ENCODE data around the gene ADGRG6.

Gene ADGRG6

DNA sequence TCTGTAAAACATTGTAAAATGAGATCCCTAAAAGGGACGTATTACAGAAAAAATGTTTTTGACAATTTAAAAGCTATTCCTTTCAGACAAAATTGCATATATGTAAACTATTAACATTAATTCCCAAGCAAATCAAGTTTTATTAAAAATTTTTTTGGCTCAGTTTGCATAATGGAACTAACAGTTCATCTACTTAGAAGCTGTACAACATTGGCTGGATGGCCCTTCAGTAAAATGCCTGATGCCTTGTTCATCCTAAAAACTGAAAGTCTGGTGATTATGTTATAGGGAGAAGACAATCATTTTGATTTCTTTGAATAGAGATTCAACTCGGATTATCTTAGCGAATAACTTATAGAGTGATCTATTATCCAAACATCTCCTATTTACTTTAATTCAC, 52.8 kb downstream of the ADGRG6 start:
- no peak for DNase-seq (ENCODE audit: low read depth)
- H3K4me3 ChIP-seq (ENCODE audit: low read depth, low read length): no peak overlapping the region
- in situ Hi-C loops (cut with HindIII; ENCODE audit: low sequenced_read_pairs): no loop called here
- TF ChIP-seq, protein P1, sequence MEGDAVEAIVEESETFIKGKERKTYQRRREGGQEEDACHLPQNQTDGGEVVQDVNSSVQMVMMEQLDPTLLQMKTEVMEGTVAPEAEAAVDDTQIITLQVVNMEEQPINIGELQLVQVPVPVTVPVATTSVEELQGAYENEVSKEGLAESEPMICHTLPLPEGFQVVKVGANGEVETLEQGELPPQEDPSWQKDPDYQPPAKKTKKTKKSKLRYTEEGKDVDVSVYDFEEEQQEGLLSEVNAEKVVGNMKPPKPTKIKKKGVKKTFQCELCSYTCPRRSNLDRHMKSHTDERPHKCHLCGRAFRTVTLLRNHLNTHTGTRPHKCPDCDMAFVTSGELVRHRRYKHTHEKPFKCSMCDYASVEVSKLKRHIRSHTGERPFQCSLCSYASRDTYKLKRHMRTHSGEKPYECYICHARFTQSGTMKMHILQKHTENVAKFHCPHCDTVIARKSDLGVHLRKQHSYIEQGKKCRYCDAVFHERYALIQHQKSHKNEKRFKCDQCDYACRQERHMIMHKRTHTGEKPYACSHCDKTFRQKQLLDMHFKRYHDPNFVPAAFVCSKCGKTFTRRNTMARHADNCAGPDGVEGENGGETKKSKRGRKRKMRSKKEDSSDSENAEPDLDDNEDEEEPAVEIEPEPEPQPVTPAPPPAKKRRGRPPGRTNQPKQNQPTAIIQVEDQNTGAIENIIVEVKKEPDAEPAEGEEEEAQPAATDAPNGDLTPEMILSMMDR (IDR thresholded peaks at IDR 0.05; ENCODE audit: low read depth, low read length, missing control alignments): no peak

DNA sequence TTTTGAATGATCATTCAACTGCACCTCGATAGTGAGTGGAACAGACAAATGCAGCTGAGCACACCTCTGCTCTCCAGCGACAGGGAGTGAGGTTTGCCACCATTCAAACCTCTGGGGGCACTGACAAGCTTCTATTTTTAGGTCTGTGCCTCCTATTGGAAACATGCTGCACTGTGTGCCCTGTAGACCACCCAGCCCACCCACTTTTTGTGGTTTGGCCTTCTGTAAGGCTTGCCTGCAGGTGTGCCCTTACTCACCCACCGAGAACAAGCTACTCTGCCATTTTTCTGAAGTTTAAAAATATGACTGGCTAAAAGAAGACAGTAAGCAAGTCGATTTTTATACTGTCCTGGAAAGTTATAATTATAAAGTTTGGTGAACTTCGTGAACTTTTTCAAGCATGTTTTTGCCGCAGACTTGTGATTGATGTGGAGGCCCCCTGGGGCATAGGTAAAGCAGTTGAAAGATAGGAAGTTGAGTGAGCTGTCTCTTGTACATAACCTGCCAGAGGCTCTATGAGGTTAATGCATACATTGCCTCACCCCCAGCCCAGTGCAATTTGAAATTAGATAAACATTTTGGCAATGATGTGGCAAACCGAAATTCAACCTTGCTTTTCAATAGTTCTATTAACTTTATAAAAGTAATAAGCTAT, 53.8 kb downstream of the ADGRG6 start:
- no peak for DNase-seq (ENCODE audit: low read depth)
- TF ChIP-seq, protein P1 (IDR thresholded peaks at IDR 0.05; ENCODE audit: low read depth, low read length, missing control alignments): no peak
- in situ Hi-C loops (cut with HindIII; ENCODE audit: low sequenced_read_pairs): no loop called here
- no peak overlapping the region for H3K4me3 ChIP-seq (ENCODE audit: low read depth, low read length)

GRCh38 chr6:142356201-142356883, 54.5 kb downstream of the ADGRG6 start:
- no peak for DNase-seq (ENCODE audit: low read depth)
- in situ Hi-C loops (cut with HindIII; ENCODE audit: low sequenced_read_pairs): no loop called here
- no peak overlapping the region for H3K4me3 ChIP-seq (ENCODE audit: low read depth, low read length)
- TF ChIP-seq, protein P1 (IDR thresholded peaks at IDR 0.05; ENCODE audit: low read depth, low read length, missing control alignments): no peak

- H3K4me3 ChIP-seq (ENCODE audit: low read depth, low read length): no peak overlapping the region
- in situ Hi-C loops (cut with HindIII; ENCODE audit: low sequenced_read_pairs): no loop called here
- TF ChIP-seq, protein P1 (IDR thresholded peaks at IDR 0.05; ENCODE audit: low read depth, low read length, missing control alignments): no peak
- no peak for DNase-seq (ENCODE audit: low read depth)
These were observed 55.0 kb downstream of the ADGRG6 start for GRCh38 chr6:142356884-142357225.

DNA sequence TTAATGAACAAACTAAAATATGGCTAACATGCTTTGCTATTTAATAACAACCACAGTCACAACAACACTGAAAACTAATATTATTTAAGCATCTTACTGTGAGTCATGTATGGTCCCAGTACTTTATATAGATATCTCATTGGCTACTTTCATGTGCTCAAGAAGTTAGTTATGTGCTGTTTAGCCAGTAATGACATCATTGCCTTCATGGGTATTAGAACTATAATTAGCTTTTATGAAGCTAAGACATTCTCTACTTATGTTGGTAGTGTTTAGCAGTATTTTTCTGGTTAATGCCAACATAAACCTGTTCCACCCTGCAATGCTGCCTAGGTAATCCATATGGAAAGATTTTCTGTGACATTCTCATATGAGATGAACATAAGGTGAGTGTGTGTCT, 56.1 kb downstream of the ADGRG6 start:
- no peak for DNase-seq (ENCODE audit: low read depth)
- no peak overlapping the region for H3K4me3 ChIP-seq (ENCODE audit: low read depth, low read length)
- in situ Hi-C loops (cut with HindIII; ENCODE audit: low sequenced_read_pairs): no loop called here
- TF ChIP-seq, protein P1 (IDR thresholded peaks at IDR 0.05; ENCODE audit: low read depth, low read length, missing control alignments): no peak

DNA sequence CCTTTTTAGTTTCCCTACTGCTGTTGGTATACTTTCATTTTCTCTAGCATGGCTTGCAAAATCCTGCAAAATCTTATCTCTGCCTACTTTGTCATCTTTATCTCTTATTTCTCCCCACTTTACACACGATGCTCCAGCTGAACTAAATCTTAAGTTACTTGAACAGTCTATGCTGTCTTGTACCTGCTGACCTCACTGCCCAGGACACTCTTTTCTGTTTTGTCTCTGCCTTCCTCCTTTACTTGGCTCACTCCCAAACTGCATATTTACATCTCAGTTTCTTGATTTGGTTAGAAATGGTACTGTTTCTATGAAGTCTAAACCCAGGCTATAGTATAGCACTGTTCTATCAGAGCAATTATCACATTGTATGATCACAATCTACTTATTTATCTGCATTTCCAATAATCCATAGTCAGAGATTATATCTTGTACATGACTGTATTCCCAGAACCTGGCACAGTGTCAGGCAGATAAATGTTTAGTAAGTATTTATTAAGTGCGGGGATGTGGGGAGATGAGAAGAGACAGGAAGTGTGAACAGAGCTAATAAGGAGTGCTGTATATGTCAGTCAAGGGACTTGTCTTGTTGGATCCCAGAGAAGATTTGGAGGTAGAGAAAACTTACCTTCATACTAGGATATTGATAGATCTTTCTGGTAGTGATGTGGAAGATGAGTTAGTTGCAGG, 57.6 kb downstream of the ADGRG6 start:
- DNase-seq (ENCODE audit: low read depth): no peak
- TF ChIP-seq, protein P1 (IDR thresholded peaks at IDR 0.05; ENCODE audit: low read depth, low read length, missing control alignments): no peak
- in situ Hi-C loops (cut with HindIII; ENCODE audit: low sequenced_read_pairs): no loop called here
- H3K4me3 ChIP-seq (ENCODE audit: low read depth, low read length): no peak overlapping the region

Measured in astrocyte of the cerebellum (primary cell).